Activated CD8-positive, alpha-beta memory T cell treated with anti-CD3 and anti-CD28 coated beads, Interleukin-2, amount 50 U/mL, for 4 hours (primary cell): ENCODE results near the gene KLHL41.
"Not testable (repeated sequence)": the region's sequence is repeated elsewhere in the genome, so short reads cannot be mapped to it uniquely, and the experiment has no call there.

ENCODE experiments used
- DNase-seq: peaks from one replicate; pipeline ENCODE4 v3.0.0-alpha.2; 2020

Gene KLHL41

GRCh38 chr2:169573160-169573973 lies 63.9 kb downstream of the KLHL41 start, which contains the start of gene FASTKD1:
Gene FASTKD1, minus strand, starts transcription at chr2:169573865. Its CDS starts 1,836 bp downstream, at chr2:169572029.
- DNase-seq: peak; percentile 86

- no peak for DNase-seq
Measured at GRCh38 chr2:169573974-169574299, 64.4 kb downstream of the KLHL41 start.

- not testable (repeated sequence) for DNase-seq
Measured at GRCh38 chr2:169574539-169574938, 65.0 kb downstream of the KLHL41 start.

- DNase-seq: not testable (repeated sequence)
Measured at GRCh38 chr2:169575264-169575663, 65.8 kb downstream of the KLHL41 start.
